Caco-2 (cell line): ENCODE data around the gene RAB3GAP1. TPM values are rescaled to one million over a fixed set of nuclear protein-coding genes. Genes with fewer than 3 reads are reported as not detected.

Source experiments
- BruUV-seq: library from RNA; stranded (reverse); fragments of 400-500 nt; replicated peaks from 2 replicates; lab custom pipeline; 2021; lab: Mats Ljungman, UMichigan
- CTCF ChIA-PET: fragments of 300-600 bp; sonication (Branson Sonifier 250); formaldehyde crosslinking; loops from one replicate; lab custom pipeline; 2022; ENCODE audit warnings: antibody characterized with exemption; lab: Charles Lee
- POLR2A ChIA-PET: fragments of 300-600 bp; sonication (Branson Sonifier 250); formaldehyde crosslinking; loops from one replicate; lab custom pipeline; 2022; ENCODE audit warnings: antibody characterized with exemption; lab: Charles Lee
- DNase-seq, 2 experiments: peaks; one replicate each; pipeline versions ENCODE4 v3.0.0 to v3.0.0-alpha.2; 2020 to 2022
- H3K27me3 ChIP-seq: replicated peaks from 2 replicates; pipeline ENCODE4 v1.6.0; 2011; ENCODE audit warnings: low read length; ENCODE audit not compliant: control insufficient read depth, insufficient read depth
- H3K36me3 ChIP-seq: 2 replicates; pipeline ENCODE4 v1.5.1; 2011; ENCODE audit warnings: low read length; ENCODE audit not compliant: control insufficient read depth, insufficient read depth
- H3K4me1 ChIP-seq: fragments of 250-450 bp; sonication (Bioruptor Pico); 2 replicates; pipeline ENCODE4 v1.5.1; 2020; ENCODE audit warnings: mild to moderate bottlenecking
- H3K4me3 ChIP-seq: 2 replicates; pipeline ENCODE4 v1.5.1; 2011; ENCODE audit warnings: low read depth, mild to moderate bottlenecking, control low read depth, low read length
- H3K9me3 ChIP-seq: fragments of 250-450 bp; sonication (Bioruptor Pico); 2 replicates; pipeline ENCODE4 v1.5.1; 2020; ENCODE audit warnings: mild to moderate bottlenecking, moderate library complexity
- H3K27ac Mint-ChIP-seq: one replicate; pipeline ENCODE4 v1.8.0; 2022; ENCODE audit warnings: mixed read lengths; ENCODE audit not compliant: unreplicated experiment
- H3K27me3 Mint-ChIP-seq: one replicate; pipeline ENCODE4 v1.8.0; 2022; ENCODE audit warnings: mixed read lengths; ENCODE audit not compliant: insufficient read depth, unreplicated experiment
- H3K36me3 Mint-ChIP-seq: one replicate; pipeline ENCODE4 v1.8.0; 2022; ENCODE audit warnings: mild to moderate bottlenecking, mixed read lengths; ENCODE audit not compliant: insufficient read depth, unreplicated experiment
- H3K4me1 Mint-ChIP-seq: one replicate; pipeline ENCODE4 v1.8.0; 2022; ENCODE audit warnings: low read depth, mixed read lengths; ENCODE audit not compliant: unreplicated experiment
- H3K4me3 Mint-ChIP-seq: one replicate; pipeline ENCODE4 v1.8.0; 2022; ENCODE audit warnings: mild to moderate bottlenecking, moderate library complexity, mixed read lengths; ENCODE audit not compliant: unreplicated experiment
- H3K9me3 Mint-ChIP-seq: one replicate; pipeline ENCODE4 v1.8.0; 2022; ENCODE audit warnings: mixed read lengths; ENCODE audit not compliant: unreplicated experiment
- CTCF ChIP-seq, 2 experiments: fragments of 200-600 bp in 1 of 2; IDR thresholded peaks; 1 replicate in 1 of 2; 2 replicates in 1 of 2; pipeline versions ENCODE4 v1.5.1 to v1.8.0; 2011 to 2022; ENCODE audit warnings: antibody characterized with exemption in 1 of 2, control low read depth in 1 of 2, inconsistent platforms in 1 of 2, low read depth in 1 of 2, low read length in 1 of 2, mild to moderate bottlenecking in 1 of 2, moderate library complexity in 1 of 2; ENCODE audit not compliant: insufficient read depth in 1 of 2, severe bottlenecking in 1 of 2, unreplicated experiment in 1 of 2
- intact Hi-C: fragments of 100-400 bp; cut with micrococcal nuclease; formaldehyde crosslinking; loops from one replicate; pipeline ENCODE4 v1.10.0; 2022; ENCODE audit not compliant: unreplicated experiment
- total RNA-seq: library from RNA; stranded (reverse); gene quantifications from 2 replicates; pipeline ENCODE4 v1.2.3, GENCODE V29; 2022

The RAB3GAP1 gene
- total RNA-seq, 1 experiment from 2014 or later = 43.1 TPM

DNA sequence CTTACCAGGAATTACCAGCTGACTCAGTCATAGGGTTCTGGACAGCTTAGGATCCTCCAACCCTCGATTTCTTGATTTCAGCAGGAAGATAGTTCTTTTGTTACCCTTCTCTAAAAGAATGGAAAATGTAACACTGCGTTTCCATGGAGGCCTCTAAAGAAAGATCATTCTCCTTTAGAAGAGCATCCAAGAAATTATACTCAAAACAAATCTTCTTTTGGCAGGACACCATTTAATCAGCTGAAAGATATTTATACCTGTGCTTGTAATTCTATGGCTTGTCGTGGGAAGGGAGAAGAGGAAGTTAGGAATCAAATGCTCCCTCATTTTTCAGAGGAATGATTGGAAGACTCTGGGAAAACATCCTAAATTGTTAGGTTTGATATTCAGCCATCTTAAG lies 130.5 kb downstream of the RAB3GAP1 start:
- H3K9me3 ChIP-seq = peaks cover under 1% of the 10 kb centered on the region; the same call in 1 of the 2 replicates
- no peaks in the 10 kb centered on the region for H3K36me3 ChIP-seq
- no TSS peak for BruUV-seq
- H3K27me3 ChIP-seq = no peaks in the 10 kb centered on the region
- Mint-ChIP-seq H3K4me3 (no peak overlapping the region), H3K9me3 (peaks cover 2% of the 10 kb centered on the region), H3K4me1 (no peaks in the 10 kb centered on the region), H3K27ac (no peak overlapping the region), H3K27me3 (no peaks in the 10 kb centered on the region), H3K36me3 (peaks cover 4% of the 10 kb centered on the region)
- no peak for TF ChIP-seq CTCF (IDR thresholded peaks at IDR 0.05; ENCODE audit: insufficient read depth in 1 of 2, low read depth in 1 of 2, low read length in 1 of 2, severe bottlenecking in 1 of 2, unreplicated experiment in 1 of 2)
- ChIA-PET CTCF (no interaction called here), POLR2A (no interaction called here)
- intact Hi-C loops = no loop called here
- no peaks in the 10 kb centered on the region for H3K4me1 ChIP-seq
- no peak overlapping the region for H3K4me3 ChIP-seq
- DNase-seq = no peak

DNA sequence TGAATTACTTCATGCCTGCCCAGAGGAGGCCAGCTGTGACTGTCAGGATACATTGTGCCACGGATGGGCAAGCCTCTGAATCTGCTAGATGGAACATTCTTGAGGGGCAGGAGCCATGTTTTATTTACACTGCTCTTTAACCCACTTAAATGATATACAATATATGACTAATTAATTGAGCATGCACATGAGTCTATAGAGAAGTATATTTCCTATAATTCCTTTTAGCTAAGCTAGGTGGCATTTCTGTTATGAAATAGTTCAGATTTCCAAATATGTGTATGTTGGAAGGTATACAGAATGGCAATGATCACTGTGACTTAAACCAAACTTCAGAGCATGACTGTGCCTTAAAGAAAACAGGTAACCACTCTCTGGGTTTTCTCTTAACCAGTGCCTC lies 131.7 kb downstream of the RAB3GAP1 start:
- peaks cover 7% of the 10 kb centered on the region for H3K36me3 Mint-ChIP-seq
- Histone ChIP-seq H3K36me3 (no peaks in the 10 kb centered on the region), H3K9me3 (0 out of 2 replicates have a peak, but pooled peaks cover 3% of the 10 kb centered on the region), H3K27me3 (no peaks in the 10 kb centered on the region), H3K4me3 (no peak overlapping the region), H3K4me1 (no peaks in the 10 kb centered on the region)
- no peak for TF ChIP-seq CTCF (IDR thresholded peaks at IDR 0.05; ENCODE audit: insufficient read depth in 1 of 2, low read depth in 1 of 2, low read length in 1 of 2, severe bottlenecking in 1 of 2, unreplicated experiment in 1 of 2)
- POLR2A ChIA-PET = interaction anchor here (0.6 kb wide), 1 partner anchor 37 kb away, joined by 11 read pairs; no protein-coding TSS in a partner anchor
- H3K27ac Mint-ChIP-seq = no peak overlapping the region
- no peak overlapping the region for H3K4me3 Mint-ChIP-seq
- H3K9me3 Mint-ChIP-seq = peaks cover 1% of the 10 kb centered on the region
- no peaks in the 10 kb centered on the region for H3K27me3 Mint-ChIP-seq
- BruUV-seq = no TSS peak
- intact Hi-C loops = no loop called here
- CTCF ChIA-PET = no interaction called here
- H3K4me1 Mint-ChIP-seq = no peaks in the 10 kb centered on the region
- DNase-seq = no peak

DNA sequence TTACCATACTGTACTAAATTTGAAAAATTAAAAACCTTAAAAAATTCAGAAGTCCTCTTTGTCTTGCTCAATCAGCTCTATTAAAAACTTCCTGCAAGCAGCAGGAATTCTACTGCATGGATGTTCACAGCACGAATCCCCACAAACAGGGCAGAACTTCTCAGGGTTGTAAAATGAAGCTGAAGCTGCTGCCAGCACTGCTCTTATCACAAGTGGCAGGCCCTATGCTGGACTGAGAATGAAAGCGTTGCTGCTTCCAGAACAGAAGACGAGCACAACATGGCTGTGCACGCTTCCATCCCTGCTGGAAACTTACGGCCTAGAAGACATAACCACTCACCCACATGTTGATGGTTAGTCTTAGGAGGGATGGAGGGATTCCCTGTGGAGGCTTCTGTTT lies 134.0 kb downstream of the RAB3GAP1 start:
- Mint-ChIP-seq H3K27ac (no peak overlapping the region), H3K4me3 (no peak overlapping the region), H3K36me3 (peaks cover 13% of the 10 kb centered on the region), H3K27me3 (no peaks in the 10 kb centered on the region), H3K4me1 (no peaks in the 10 kb centered on the region), H3K9me3 (peaks cover 9% of the 10 kb centered on the region)
- intact Hi-C loops = no loop called here
- no peak for TF ChIP-seq CTCF (IDR thresholded peaks at IDR 0.05; ENCODE audit: insufficient read depth in 1 of 2, low read depth in 1 of 2, low read length in 1 of 2, severe bottlenecking in 1 of 2, unreplicated experiment in 1 of 2)
- Histone ChIP-seq H3K27me3 (no peaks in the 10 kb centered on the region), H3K9me3 (peaks cover 8% of the 10 kb centered on the region; the same call in 1 of the 2 replicates), H3K4me3 (no peak overlapping the region), H3K4me1 (no peaks in the 10 kb centered on the region), H3K36me3 (no peaks in the 10 kb centered on the region)
- CTCF ChIA-PET = interaction anchor here (1.2 kb wide), 1 partner anchor 197 kb away, joined by 3 read pairs; no protein-coding TSS in a partner anchor
- POLR2A ChIA-PET = no interaction called here
- no TSS peak for BruUV-seq
- DNase-seq = no peak
